Esophagus mucosa (tissue), 1 donor: ENCODE measurements around the gene XYLT1. TPM values are rescaled to one million over a fixed set of nuclear protein-coding genes. Genes with fewer than 3 reads are reported as not detected.

Experiments used
- ATAC-seq: fragments of 200-7000 bp; cut with Tn5 transposase; one replicate; pipeline ENCODE4 v1.9.1; 2020
- total RNA-seq: library from RNA; stranded (reverse); gene quantifications from one replicate; pipeline ENCODE4 v1.2.4, GENCODE V29; 2023
- donor health status: DM: yes; HTN: yes; CAD: no.

The XYLT1 gene
- total RNA-seq, 1 donor from 2014 or later, result 11.0 TPM

- no peak for ATAC-seq
These were observed 398.7 kb downstream of the XYLT1 start for GRCh38 chr16:17072104-17072503.

GRCh38 chr16:17070882-17071592, 399.7 kb downstream of the XYLT1 start:
- peak; percentile 70 for ATAC-seq

- no peak for ATAC-seq
These were observed 401.1 kb downstream of the XYLT1 start for GRCh38 chr16:17069681-17070080.

GRCh38 chr16:17068524-17068923, 402.2 kb downstream of the XYLT1 start:
- ATAC-seq, result no peak

- ATAC-seq, result no peak
These were observed 402.9 kb downstream of the XYLT1 start for GRCh38 chr16:17067882-17068281.

GRCh38 chr16:17063201-17064139, 407.3 kb downstream of the XYLT1 start:
- ATAC-seq, result peak; percentile 94

- peak; percentile 54 for ATAC-seq
These were observed 408.1 kb downstream of the XYLT1 start for GRCh38 chr16:17062676-17063075.

- no peak for ATAC-seq
These were observed 409.4 kb downstream of the XYLT1 start for GRCh38 chr16:17061326-17061725.

- ATAC-seq, result no peak
These were observed 412.3 kb downstream of the XYLT1 start for GRCh38 chr16:17058471-17058870.

- ATAC-seq, result peak; percentile 31
These were observed 414.1 kb downstream of the XYLT1 start for GRCh38 chr16:17056666-17057065.

- ATAC-seq, result no peak
These were observed 417.1 kb downstream of the XYLT1 start for GRCh38 chr16:17053536-17054160.
